Measurements from ENCODE around the gene ZNF710. TPM values are rescaled to one million over a fixed set of nuclear protein-coding genes. Genes with fewer than 3 reads are reported as not detected.

The ZNF710 gene
- total RNA-seq, 2 experiments from 2014 or later, result 13.8 to 19.0 TPM

DNA sequence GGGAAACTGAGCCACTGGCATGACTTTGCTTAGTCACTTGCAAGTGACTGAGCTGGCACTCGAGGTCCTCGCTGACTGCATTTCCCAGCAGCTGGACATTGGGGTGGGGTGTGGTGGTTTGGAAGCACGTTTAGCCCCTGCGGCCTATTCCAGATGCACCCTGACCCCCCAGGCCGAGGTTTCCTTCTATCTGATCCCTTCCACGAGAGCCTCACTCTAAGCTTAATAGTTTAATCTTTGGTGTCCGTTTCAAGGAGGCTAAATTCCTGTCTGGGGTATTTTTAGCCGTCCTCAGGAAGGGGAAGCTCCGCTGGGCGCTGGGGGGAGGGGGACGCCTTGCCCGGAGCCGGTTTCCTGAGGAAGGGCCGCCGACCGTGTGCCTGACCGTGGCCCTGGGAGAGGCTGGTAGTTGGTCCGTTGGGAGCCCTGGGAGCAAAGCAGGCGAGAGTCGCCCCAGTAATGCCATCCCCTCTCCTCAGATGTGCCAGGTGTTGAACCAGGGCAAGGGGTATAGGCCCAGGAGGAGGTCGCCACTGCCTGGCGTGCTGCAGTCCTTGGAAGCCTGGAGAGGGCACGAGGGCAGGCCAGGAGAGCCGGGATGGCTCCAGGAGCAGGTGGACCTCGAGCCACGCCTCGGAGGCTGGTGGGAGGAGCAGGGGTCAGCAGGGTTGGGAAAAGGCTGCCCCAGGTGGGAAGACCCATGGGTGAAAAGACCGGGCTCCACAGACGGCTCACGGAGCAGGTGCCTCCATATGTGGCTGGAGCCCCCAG, 64.0 kb downstream of the ZNF710 start:
- no peaks in the 10 kb centered on the region for H3K9me3 ChIP-seq (ENCODE audit: low read length)
- H3K27ac ChIP-seq (ENCODE audit: low read depth, low read length, poor library complexity, severe bottlenecking), result no peak overlapping the region
- no peak overlapping the region for H3K4me2 ChIP-seq (ENCODE audit: low read length)
- peaks cover 19% of the 10 kb centered on the region for H3K36me3 ChIP-seq (ENCODE audit: insufficient read depth, low read length)
- CTCF ChIA-PET (ENCODE audit: unreplicated experiment), result interaction anchor here (0.6 kb wide), 1 partner anchor 115 kb away, joined by 3 read pairs; no protein-coding TSS in a partner anchor
- no peak overlapping the region for H2AFZ ChIP-seq (ENCODE audit: low read length)
- intact Hi-C loops (cut with micrococcal nuclease; ENCODE audit: unreplicated experiment), result no loop called here
- TF ChIP-seq, protein P1, sequence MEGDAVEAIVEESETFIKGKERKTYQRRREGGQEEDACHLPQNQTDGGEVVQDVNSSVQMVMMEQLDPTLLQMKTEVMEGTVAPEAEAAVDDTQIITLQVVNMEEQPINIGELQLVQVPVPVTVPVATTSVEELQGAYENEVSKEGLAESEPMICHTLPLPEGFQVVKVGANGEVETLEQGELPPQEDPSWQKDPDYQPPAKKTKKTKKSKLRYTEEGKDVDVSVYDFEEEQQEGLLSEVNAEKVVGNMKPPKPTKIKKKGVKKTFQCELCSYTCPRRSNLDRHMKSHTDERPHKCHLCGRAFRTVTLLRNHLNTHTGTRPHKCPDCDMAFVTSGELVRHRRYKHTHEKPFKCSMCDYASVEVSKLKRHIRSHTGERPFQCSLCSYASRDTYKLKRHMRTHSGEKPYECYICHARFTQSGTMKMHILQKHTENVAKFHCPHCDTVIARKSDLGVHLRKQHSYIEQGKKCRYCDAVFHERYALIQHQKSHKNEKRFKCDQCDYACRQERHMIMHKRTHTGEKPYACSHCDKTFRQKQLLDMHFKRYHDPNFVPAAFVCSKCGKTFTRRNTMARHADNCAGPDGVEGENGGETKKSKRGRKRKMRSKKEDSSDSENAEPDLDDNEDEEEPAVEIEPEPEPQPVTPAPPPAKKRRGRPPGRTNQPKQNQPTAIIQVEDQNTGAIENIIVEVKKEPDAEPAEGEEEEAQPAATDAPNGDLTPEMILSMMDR (conservative IDR thresholded peaks at IDR 0.05; ENCODE audit: low read length), result no peak
- TF ChIP-seq EZH2phosphoT487 (IDR thresholded peaks at IDR 0.05; ENCODE audit: borderline replicate concordance, low read depth, low read length), result no peak
- no peak for DNase-seq (ENCODE audit: low spot score)
- H3K4me3 ChIP-seq (ENCODE audit: low read depth, low read length, poor library complexity, severe bottlenecking), result no peak overlapping the region
- peaks cover 48% of the 10 kb centered on the region for H3K4me1 ChIP-seq (ENCODE audit: insufficient read depth, low read length, poor library complexity, severe bottlenecking)
- peaks cover 5% of the 10 kb centered on the region; the same call in 1 of the 2 replicates for H3K79me2 ChIP-seq (ENCODE audit: insufficient read depth, low read depth, low read length)
- H3K9me2 ChIP-seq (ENCODE audit: insufficient read depth, low read length), result no peaks in the 10 kb centered on the region
- no peaks in the 10 kb centered on the region for H4K20me1 ChIP-seq (ENCODE audit: insufficient read depth, low read length)
- POLR2A ChIA-PET, result interaction anchor here (0.7 kb wide), 1 partner anchor 34 kb away, joined by 3 read pairs; no protein-coding TSS in a partner anchor
- BruUV-seq (replicated peaks), result no TSS peak

DNA sequence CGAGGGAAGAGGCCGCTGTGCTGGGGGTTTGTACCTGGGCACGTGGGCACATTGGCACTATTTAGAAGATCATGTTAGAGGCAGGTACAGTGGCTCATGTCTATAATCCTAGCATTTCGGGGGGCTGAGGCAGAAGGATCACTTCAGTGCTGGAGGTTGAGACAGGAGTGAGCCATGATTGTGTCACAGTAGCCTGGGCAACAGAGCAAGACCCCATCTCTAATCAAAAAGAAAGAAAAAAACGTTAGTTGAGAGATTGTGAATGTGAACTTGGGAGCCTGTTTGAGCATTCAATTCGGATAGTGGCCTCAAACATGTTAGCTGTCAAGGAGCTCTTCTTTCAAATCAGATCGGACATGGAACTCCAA, 64.5 kb downstream of the ZNF710 start:
- Histone ChIP-seq H3K36me3 (ENCODE audit: insufficient read depth, low read length) (peaks cover 19% of the 10 kb centered on the region), H3K27ac (ENCODE audit: low read depth, low read length, poor library complexity, severe bottlenecking) (no peak overlapping the region), H4K20me1 (ENCODE audit: insufficient read depth, low read length) (no peaks in the 10 kb centered on the region), H2AFZ (ENCODE audit: low read length) (no peak overlapping the region), H3K79me2 (ENCODE audit: insufficient read depth, low read depth, low read length) (no peaks in the 10 kb centered on the region; the same call in 1 of the 2 replicates), H3K9me3 (ENCODE audit: low read length) (no peaks in the 10 kb centered on the region), H3K4me2 (ENCODE audit: low read length) (no peak overlapping the region), H3K9me2 (ENCODE audit: insufficient read depth, low read length) (no peaks in the 10 kb centered on the region), H3K4me1 (ENCODE audit: insufficient read depth, low read length, poor library complexity, severe bottlenecking) (peaks cover 48% of the 10 kb centered on the region), H3K4me3 (ENCODE audit: low read depth, low read length, poor library complexity, severe bottlenecking) (no peak overlapping the region)
- intact Hi-C loops (cut with micrococcal nuclease; ENCODE audit: unreplicated experiment), result no loop called here
- ChIA-PET POLR2A (interaction anchor here (0.7 kb wide), 1 partner anchor 33 kb away, joined by 3 read pairs; no protein-coding TSS in a partner anchor), CTCF (ENCODE audit: unreplicated experiment) (no interaction called here)
- no TSS peak for BruUV-seq (replicated peaks)
- no peak for TF ChIP-seq EZH2phosphoT487 (IDR thresholded peaks at IDR 0.05; ENCODE audit: borderline replicate concordance, low read depth, low read length)
- TF ChIP-seq, protein P1 (conservative IDR thresholded peaks at IDR 0.05; ENCODE audit: low read length), result no peak
- DNase-seq (ENCODE audit: low spot score), result no peak

Data from OCI-LY7 (cell line).